ENCODE data around the gene NAA38.

Gene NAA38

DNA sequence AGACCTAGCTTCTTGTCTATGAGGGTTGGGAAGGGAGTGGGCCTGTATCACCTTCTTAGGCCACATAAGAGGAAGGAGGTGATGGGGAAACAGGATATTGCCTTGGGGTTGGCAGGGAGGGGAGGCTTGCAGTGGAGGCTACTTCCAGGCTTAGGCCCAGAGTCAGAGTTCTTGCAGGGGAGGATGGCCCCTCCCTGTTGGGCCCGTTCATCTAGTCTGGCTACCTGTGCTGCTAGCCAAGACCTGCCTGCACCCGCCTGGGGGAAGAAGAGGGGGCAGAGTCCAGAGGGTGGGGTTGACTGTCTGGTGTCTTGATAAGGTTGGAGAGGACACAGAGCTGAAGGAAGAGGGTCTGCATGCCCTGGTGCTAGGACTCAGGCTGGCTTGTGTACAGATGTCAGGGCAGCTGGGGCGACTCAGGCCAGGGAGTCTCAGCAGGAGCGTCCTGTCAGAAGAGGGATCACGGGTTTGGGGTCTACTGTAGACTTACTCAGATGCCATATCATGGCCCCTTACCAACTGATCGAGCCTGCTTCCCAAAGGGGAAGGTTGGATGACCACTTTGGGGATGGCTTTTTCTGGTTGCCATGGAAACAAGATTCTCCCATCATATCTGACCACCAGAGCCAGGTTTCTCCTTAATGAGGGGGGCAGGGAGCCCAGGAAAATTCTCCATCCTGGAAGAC is 18.0 kb downstream of the NAA38 start:
- DNase-seq = no peak

DNA sequence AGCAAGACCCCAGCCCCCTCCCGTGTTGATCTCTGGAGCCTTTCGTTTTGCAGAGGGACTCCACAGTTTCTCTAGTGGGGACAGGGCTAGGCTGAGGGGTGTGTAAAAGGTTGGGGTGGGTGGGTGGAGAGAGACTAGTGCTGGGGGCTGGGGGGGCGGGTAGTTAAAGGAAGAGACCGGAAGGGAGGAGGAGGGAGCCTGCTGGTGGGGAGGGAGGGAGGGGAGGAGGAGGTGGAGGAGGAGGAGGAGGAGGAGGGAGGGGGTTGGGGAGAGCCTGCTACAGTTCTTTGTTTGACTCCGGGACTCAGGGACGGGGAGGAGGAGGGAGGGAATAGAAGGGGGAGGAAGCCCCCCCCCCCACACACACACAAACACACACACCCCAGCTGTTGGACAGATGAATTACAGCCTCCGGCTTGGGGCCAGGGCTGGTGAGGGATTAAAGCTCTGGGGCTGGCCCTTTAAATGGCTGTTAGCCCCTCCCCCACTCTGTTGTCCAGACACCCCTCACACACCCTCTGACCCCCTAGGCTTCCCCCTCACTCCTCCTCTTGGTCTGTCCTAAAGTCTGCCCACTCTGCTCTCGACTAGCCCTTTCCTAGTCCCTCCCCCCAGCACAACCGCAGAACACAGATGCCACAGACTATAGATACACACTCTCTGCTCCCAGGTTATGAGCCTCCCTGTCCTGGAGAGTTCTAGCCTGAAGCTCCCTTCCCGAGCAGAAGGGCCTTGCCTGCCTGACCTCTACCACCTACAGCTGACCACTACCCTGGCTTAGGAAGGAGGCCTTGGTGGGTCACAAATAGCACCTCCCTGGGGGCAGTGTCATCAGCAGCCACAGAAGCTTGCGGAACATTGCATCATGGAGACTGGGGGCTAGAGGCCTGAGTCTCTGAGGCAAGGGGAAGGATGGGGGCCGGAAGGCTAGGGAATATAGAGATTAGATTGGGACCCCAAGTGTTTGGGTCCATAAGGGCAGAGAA is 19.0 kb downstream of the NAA38 start:
- peak; percentile 63 for DNase-seq

GRCh38 chr17:7837408-7838088 is 19.8 kb downstream of the NAA38 start:
- DNase-seq = no peak

- peak; percentile 95 for DNase-seq
These were observed 20.6 kb downstream of the NAA38 start for GRCh38 chr17:7836596-7837407.

DNA sequence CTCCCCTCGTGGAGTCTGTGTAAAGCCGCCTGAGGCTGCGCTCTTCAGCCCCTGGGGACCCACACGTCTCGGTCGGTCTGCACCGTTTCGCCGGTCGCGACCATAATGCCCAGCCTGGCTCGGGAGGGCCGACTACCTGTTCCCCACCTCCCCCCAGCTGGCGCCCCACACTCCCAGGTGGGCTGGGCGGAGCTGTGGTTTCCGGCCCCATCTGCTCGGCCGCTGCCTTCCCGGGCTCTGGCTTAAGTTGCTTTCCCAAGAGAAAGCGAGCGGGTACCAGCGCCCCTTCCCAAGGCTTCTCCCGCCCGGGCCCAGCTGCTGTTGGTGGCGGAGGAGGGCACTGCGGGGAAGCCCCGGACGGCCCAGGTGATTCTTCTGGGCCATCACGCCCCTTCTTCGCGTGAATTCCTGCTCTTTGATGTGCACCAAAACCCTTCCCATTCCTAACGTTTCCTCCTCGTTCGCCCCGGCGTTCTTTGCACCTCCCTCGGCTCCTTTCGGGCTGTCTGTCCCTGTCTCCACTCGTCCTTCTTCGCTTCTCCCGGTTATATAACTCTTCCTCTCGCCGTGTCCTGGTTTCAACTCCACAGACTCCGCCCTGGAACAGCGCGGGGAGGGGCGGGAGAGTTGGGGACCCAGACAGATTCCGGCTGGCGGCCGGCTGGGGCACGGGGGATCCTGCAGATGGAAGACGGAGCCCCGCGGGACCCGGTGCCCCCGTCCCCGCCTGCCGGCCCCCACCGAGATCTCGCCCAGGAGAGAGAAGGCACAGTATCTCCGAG is 21.4 kb downstream of the NAA38 start:
- peak; percentile 87 for DNase-seq

GRCh38 chr17:7834957-7835813 is 22.2 kb downstream of the NAA38 start:
- peak; percentile 99 for DNase-seq

DNA sequence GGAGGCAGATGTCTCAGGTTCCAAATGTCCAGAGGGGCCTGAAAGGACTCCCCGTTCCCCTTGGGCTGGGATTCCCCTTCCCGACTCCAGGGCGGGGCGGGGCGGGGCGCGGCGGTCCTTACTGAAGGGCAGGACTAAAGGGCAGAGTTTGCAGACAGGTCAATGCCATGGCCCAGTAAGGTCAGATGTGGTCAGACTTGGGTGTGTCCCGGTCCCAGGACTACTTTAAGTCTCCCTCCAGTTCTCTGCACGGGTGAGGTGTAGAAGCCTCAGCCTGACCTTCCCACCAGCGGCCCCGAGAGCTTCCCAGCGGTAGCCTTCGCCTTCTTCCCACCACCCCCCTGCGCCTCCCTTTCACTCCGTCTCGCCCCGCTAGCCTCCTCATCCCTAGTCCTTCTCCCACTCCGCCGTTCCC is 22.8 kb downstream of the NAA38 start:
- no peak for DNase-seq

DNA sequence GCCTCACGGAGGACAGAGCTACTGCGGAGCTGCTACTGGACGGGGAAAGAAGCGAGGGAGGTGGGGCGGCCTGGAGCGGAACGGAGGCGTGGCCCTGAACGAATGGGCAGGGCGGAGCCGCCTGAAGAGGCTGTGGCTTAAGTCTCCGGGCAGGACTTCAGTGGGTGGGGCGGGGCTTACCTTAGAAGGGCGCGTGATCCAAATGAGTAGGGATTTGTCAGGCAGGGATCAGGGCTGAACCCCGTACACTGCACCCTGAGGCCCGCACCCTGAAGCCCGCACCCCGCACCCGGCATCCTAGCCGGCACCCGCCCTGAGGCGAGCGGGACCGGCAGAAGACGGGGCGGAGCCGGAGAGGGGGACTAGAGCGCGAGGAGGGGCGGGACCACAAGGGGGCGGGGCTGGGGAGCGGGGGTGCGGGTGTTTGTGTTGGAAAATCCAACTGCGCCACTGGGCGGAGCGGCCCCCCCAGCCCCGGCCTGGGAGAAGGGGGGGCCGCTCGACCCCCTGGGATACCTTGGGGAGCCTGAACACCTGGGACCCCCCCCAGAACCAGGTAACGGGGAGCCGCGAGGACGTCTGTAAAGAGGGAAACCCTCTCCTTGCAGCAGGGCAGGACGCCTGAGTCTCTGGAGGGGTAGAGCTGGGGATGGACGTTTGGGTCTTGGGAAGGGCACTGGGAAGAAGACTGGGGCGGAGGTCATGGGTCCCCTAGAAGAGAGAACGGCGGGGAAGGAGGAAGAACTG is 23.4 kb downstream of the NAA38 start, which contains the start of gene KDM6B:
Gene KDM6B, plus strand, starts transcription at position 423 of the 747 bp plus-strand sequence. CDS start 11,338 bp downstream, outside the sequence.
- DNase-seq = peak; percentile 95

- DNase-seq = no peak
These were observed 24.2 kb downstream of the NAA38 start for GRCh38 chr17:7833011-7833794.

DNA sequence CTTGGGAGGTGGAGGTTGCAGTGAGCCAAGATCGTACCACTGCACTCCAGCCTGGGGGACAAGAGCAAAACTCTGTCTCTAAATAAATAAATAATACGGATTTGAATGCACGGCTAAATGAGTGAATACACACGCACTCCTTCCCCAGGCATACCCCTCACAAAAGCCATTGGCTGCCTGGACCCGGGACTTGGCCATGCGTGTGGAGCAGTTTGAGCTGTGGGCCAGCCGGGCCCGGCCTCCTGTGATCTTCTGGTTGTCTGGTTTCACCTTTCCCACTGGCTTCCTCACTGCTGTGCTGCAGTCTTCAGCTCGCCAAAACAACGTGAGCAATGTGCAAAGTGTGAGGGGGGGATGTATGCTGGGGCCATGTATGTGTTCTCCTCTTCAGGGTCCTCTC is 24.9 kb downstream of the NAA38 start:
- no peak for DNase-seq

DNA sequence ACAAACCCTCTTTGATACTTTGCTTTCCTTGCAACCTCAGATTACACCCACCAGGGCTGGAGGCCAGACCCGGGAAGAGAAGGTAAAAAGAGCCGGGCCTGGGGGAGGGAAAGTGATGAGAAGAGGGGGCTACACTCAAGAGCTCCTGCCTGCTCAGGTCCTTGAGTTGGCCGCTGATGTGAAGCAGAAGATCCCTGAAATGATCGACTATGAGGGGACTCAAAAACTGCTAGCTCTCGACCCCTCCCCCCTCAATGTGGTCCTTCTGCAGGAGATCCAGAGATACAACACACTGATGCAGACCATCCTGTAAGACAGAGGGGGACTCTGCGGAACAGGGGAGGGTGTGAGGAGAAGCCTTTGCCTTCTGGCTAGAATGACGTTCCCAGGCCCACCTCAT is 26.1 kb downstream of the NAA38 start:
- DNase-seq = no peak

GRCh38 chr17:7830616-7831015 is 26.7 kb downstream of the NAA38 start:
- DNase-seq = no peak

- DNase-seq = peak; percentile 60
These were observed 32.0 kb downstream of the NAA38 start for GRCh38 chr17:7825206-7825990.

- no peak for DNase-seq
These were observed 33.1 kb downstream of the NAA38 start for GRCh38 chr17:7824021-7824924.

GRCh38 chr17:7823581-7824001 is 33.8 kb downstream of the NAA38 start:
- DNase-seq = no peak

- no peak for DNase-seq
These were observed 35.2 kb downstream of the NAA38 start for GRCh38 chr17:7822126-7822525.

- no peak for DNase-seq
These were observed 37.1 kb downstream of the NAA38 start for GRCh38 chr17:7820231-7820630.

Data from retina (tissue), 1 donor.